NCI-H345 treated with DMSO at 0.1 percent for 48 hours (cell line): ENCODE measurements around the gene DCTN4.
A peak's percentile ranks its signal among the peaks of the same experiment; 100 is the strongest.
"Not testable (repeated sequence)": the region's sequence is repeated elsewhere in the genome, so short reads cannot be mapped to it uniquely, and the experiment has no call there.

ENCODE experiments used
- DNase-seq: peaks from one replicate; lab custom pipeline; 2025; ENCODE audit not compliant: unreplicated experiment; lab: John Stamatoyannopoulos, UW

Gene DCTN4

DNA sequence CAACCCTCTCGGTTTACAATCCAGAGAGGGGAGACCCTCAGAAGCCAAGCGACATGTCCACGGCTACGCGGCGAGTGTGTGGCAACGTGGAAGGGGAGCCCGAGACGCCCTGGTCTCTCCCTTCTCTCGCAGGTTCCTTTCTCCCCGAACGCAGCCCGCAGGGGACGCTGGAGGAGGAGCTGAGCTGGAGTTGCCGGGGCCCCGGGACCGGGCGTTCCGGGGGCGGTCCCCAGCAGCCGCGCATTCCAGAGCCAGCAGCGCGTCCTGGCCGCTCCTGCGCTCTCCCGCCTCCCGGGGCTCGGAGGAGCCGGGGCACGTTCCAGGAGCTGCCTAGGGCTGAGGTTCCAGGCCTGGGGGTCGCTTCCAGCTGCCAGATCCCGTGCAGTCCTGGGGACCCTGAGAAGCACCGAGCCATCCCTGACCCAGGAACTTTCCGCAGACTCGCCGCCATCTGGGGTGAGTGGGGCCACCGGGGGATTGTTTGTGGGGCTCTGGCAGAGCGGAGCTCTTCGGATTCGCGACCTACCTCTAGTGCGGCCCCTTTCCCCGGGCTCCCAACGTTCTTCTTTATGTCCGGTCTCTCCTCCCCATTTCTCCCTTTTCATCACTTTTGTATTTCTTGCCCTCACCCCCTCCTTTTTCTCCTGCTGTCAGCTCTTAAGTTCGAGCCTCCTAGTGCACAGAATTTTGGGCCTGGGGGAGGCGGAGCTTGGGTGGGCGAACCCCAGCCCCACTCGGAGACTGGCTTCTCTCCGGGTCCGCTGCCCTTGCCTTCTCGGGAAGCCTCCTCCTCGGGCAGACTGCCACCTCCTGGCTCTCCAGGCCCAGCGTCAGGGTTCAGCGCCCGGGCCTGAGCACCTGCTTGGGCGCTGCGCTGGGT lies 19.9 kb upstream of the DCTN4 start, which contains the start of gene SMIM3:
Gene SMIM3 (plus strand): TSS at position 241 of the 880 bp plus-strand sequence. CDS start 16,684 bp downstream, outside the sequence.
- DNase-seq: no peak

DNA sequence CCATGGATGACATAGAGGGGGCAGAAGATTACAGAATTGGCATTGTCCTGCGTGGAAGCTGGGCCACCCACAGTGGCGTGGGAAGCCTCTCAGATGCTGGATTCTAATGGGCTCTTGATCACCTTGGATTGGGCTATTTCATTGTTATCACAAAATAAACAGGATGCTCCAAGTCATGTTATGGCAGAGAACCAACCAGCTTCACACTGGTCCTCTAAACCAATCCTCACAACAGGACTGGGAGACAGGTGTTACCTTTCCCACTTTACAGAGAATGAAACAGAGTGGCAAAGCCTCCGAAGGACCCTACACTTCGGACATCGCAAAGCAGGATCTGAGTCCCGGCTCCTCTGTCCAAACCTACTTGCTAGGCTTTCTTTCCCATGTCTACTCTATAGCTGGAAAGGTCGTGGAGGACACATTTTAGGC lies 19.3 kb upstream of the DCTN4 start:
- no peak for DNase-seq

DNA sequence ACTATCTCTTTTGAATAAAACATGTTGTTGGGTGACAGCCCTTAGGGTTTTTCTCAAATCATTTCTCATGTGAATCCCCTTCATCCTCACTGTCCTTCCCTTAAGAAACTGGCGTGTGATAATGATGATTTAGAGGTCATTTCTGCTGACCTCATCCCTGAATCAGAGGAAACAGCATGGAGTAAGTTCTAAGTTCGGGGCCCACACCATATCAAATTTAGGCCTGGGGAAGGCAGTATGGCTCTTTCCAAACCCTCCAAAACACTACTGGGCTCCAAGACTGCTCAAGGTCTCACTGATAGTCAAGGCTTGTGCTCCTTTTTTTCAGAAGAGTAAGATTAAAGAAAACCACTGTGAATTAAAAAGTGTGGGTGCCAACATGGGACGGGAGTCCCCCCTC lies 18.9 kb upstream of the DCTN4 start:
- no peak for DNase-seq

DNA sequence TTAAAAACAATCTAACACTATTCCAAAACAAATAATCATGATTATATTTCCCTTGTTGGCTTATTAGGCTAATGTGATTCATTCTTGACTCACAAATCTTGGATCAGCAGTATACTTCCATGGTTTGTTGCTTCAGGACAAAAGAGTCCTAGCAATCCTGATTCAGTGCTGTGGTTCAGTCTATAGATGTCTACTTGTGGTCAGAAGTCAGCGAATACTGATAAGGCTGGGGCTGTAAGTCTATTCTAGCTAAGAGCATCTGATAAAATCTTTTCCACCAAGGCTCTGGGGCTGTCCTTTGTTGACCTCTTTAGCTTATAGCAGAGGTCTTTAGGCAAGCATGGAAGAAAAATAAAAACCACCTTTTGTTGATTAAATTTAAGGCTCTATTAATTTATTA lies 15.3 kb upstream of the DCTN4 start:
- DNase-seq: no peak

DNA sequence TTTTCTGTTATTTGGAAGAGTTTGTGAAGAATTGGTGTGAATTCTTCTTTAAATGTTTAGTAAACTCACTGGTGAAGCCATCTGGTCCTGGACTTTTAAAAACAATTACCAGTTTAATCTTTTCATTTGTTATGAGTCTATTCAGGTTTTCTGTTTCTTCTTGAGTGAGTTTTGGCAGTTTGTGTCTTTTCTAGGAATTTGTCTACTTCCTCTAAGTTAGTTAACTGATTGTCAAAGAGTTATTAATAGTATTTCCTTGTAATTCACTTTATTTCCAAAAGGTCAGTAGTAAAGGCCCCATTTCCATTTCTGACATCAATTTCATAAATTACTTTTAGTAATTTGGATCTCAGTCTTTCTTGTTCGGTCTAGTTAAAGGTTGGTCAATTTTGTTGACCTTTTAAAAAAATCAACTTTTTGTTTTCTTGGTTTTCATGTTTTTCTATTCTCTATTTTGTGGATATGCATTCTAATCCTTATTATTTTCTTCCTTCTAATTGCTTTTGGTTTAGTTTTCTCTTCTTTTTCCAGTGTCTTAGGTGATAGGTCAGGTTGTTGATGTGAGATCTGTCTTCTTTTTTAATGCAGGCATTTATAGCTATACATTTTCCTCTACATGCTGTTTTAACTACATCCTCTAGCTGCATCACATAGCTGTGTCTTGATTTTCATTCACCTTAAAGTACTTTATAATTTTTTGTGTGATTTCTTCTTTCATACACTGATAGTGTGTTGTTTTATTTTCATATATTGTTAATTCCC lies 12.4 kb upstream of the DCTN4 start:
- no peak for DNase-seq

DNA sequence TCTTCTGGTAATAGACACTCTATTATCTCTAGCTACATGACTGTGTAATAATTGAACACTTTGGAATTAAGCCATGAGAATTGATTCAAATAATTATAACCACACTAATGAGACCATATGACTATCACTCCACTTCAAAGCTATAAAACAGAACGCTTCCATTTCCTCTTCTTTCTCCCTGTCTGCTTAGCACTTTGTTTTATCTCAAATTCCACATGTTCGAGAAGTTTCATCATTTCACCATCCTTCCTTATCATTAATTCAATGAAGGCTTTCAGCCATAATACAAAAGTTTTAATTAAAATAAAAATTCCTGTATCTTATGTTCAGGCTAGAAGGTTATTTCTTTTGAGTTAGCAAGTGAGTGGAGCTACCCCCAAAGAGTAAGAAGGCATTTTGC lies 7.4 kb upstream of the DCTN4 start:
- no peak for DNase-seq

DNA sequence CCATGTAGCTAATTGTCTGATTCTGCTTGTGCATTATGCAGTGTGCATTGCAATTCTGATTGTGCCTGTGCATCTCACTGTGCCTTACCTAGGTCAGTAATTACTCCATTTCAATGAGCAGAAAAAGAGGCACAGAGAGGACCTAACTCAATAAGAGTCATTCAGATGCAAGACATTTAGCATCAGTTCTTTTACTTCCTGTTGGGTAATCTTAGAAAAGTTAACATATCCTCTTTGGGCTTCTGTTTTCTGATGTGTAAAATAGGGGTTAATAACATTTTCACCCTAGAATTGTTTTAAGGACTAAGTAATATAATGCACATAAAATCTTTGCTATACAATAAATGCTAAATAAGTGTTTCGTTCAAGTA lies 7.0 kb upstream of the DCTN4 start:
- DNase-seq: no peak

DNA sequence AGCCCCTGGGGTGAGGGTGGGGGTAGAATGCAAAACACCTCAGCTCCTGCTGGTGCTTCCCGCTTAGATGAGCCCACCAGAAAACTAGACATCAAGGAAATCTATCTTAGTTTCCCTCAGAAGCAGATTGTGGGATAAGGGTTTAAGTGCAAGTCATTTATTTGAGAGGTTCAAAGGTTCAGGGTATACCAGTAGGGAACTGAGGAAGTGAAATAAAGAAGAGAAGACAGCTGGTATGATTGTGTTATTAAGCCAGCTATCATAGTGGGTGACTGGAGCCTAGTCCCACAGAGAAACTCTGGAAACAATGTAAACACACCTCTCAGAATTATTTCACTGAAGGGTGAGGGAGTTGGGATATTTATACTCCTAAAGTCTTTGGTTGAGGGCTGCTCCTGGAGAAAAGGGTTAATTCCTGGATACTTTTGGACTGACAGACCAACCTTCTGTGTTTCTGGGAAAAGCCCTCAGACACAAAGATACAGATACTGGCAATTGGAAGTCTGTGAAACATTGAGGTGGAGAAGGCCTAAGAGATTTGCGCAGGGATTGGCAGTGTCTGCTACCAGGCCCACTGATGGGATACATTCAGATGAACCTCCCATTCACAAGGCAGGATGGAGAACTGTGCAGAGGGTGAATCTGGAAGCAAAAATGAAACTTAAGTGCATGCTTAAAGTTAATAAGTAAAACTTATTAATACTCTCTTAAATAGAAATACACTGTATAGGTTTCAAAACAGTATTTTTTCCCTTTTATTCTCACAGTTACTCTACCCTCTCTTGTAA lies 6.4 kb upstream of the DCTN4 start:
- no peak for DNase-seq

DNA sequence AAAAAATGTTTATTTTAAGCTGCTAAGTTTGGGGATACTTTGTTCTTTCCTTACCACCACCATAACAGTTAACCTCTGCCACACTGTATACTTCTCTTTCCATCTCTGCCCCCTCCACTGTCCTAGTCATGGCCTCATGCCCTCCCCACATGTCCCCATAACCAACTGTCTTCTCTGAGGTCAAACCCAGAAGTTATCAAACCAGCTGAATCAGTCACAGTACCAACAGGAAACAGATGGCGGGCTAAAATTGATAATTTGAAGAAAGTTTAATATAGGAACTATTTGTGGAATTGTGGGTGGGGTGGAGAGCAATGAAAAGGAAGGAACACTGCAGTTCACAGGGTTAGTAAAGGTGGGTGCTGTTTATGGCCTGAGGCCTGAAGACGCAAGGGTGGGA lies 5.7 kb upstream of the DCTN4 start:
- no peak for DNase-seq

DNA sequence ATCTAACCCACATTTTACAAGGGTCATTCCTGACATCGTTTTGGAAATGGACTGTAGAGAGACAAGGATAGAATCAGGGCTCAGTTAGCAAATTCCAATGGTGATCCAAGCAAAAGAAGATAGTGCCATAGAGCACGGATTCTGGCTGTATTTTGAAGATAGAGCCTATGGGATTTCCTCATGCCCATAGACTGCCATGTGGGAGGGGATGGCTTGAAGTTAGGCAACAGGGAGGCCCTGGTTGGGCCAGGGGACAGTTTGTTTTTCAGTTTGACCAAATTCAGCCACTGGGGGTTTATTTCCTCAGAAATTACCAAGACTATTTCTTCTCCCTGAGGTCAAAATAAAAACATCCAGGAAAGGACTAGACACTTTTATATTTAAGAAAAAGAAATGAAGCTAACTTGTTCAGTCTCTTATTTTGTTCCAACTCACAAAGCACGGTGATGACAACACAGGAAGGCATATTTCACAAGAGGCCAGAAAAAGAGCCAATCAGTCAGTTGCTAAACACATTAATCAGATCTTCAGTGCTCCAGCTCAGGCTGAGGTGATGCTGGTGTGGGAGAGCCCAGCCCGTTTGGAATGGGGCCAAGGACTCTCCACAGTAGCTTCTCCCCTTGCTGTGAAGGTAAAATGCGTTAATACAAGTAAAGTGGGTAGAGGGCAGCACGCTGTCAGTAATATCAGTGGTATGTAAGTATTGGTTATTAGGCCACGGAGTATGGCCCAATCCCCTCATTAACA lies 4.4 kb upstream of the DCTN4 start:
- peak; percentile 79 for DNase-seq

DNA sequence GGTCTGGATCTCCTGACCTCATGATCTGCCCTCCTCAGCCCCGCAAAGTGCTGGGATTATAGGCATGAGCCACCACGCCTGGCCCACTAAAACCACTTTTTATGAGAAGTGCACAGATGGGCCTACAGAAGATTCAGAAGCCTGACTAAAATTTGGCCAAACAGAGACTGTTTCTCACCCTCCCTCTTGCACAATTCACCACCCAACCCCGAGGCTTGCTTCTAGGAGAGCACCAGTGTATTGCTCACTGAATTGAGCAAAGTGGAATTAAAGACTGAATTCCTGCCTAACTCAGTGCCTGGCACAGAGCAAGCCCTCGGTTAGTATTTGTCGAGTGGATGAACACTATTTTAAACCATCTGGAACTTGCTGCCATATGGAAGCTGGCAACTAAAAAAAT lies 3.4 kb upstream of the DCTN4 start:
- no peak for DNase-seq

DNA sequence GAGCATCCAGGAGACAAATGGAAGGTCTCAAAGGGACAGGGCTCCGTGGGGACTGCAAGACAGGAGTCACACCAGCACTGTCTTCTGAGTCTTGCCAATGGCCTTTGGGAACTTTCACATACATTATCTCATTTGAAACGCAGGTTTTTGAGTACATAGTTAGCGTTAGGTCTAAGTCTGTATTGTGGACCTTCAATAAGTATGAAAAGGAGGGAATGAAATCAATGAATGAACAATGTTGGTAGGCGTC lies 442 bp upstream of the DCTN4 start:
- DNase-seq: no peak

DNA sequence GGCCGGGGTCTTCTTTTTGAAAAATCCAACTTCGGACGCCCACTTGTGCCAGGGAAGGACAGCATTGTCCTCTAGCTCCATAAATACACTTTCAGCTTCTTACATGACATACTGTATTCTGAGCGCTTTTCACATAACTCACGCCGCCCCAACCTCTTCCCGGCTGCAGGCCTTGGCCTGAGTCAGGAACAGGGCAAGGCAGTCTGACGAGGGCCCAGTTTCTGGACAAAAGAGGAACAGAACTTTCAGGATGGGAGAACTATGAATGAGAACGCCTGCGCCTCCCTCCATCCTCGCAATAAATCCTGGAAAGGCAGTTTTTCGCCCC lies 650 bp downstream of the DCTN4 start:
- no peak for DNase-seq

DNA sequence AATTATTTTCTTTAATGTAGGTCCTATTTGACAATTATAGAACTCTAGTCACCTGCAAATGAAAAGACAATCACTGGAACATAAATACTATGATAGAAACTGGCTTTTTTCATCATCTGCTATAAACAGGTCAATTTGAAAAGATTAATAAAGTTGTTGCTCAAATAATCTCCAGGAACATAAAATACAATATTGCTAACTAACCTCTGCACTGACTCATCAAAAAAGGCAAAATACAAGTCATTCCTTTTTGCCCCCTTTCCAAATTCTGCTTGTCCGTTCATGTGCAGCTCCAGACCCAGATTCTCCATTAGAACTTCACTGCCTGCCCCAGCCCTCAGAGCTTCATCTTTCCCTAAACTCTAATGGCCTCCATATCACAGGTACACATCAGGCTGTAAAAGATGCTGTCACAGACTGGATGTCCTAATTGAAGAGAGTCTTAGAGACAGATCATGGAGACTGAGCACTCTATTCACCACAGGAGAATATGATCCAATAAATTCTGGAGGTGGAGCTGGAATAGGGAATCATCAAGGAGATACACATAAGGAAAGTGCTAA lies 1.6 kb downstream of the DCTN4 start:
- DNase-seq: no peak

DNA sequence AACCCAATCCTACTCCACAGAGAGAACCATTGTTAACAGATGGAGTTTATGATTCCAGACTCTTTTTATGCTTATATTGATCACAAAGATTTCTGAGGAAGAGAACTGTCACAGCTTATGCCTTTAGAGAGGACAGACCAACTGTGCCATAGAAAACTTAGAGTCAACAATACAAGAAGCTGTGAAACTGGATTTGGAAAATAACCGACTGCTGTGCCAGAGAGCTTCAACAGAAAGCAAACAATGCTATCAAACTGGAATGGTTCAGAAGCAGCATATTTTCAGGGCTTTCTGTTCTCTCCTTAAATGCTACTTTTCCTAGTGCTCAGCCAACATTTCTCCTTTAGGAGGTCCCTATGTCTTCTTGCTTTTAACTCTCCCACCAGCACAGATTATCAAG lies 5.0 kb downstream of the DCTN4 start:
- DNase-seq: no peak

DNA sequence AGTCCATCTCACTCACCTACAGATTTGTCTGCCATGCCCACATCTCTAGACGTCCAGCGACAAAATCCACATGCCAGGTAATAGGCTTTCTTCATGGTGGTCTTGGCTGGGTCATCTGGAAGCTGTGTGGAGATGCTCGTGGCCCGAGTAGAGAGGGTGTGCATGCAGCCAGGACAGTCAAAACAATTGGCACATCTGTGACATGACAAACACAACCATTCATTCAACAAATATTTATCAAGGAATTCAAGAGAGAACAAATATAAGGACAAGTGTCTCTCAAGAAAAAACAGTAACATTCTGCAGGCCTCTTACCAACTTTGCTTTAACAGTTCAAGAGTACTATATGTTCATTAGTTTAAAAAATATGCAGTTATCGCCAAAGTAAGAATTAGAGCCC lies 5.4 kb downstream of the DCTN4 start:
- DNase-seq: no peak

DNA sequence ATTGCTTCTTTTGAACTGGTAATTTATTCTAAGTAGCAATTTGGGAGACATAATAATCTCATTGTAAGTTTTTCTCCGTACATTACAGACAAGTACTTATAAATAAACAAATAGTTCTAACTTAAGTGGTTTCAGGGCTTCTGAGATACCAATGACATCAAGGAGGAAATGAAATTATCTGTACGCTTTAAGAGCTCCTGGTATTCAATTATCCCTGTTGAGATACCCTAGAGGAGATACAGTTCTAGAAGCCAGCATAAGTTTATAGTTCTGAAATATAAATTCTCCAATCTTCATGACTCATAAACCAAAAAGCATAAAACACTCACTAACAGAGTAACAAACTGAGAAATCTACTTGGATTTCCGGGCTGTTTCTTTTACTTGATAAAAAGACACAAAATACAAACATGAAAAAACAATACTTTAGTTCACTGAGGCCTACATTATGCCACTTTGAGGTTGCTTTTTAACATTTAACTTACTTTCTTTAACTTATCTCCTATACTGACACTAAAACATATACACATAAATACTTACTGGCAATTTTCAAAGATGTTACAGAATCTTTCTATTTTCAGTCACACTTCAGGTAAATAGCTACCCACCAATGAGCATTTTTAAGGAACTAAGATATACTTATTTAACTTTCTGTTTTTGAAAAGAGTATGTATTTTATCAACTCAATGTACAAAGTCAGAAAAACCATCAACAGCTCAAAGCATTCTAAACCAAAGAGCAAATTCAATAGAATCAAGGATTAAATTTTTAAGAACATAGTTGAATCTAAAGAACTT lies 7.5 kb downstream of the DCTN4 start:
- DNase-seq: no peak

DNA sequence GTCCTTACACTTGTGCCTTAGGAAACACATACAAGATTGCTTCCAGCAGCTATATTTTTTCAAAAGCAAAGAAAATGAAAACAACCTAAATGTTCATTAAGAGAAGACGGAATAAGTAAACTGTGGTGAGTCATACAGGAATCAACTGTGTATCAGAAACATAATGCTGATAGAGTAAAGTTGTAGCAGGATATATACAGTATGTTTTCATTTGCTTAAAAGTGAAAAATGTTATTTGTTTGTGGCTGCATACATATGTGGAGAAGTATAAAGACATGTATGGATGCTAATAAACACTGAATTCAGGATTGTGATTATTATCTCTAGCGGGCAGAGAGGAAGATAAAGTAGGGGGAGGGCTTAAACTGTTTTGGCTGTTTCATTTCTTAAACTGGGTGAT lies 8.3 kb downstream of the DCTN4 start:
- DNase-seq: no peak

DNA sequence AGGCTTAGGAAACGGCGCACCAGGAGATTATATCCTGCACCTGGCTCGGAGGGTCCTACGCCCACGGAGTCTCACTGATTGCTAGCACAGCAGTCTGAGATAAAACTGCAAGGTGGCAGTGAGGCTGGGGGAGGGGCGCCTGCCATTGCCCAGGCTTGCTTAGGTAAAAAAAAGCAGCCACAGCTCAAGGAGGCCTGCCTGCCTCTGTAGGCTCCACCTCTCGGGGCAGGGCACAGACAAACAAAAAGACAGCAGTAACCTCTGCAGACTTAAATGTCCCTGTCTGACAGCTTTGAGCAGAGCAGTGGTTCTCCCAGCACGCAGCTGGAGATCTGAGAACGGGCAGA lies 15.7 kb downstream of the DCTN4 start:
- DNase-seq: not testable (repeated sequence)

DNA sequence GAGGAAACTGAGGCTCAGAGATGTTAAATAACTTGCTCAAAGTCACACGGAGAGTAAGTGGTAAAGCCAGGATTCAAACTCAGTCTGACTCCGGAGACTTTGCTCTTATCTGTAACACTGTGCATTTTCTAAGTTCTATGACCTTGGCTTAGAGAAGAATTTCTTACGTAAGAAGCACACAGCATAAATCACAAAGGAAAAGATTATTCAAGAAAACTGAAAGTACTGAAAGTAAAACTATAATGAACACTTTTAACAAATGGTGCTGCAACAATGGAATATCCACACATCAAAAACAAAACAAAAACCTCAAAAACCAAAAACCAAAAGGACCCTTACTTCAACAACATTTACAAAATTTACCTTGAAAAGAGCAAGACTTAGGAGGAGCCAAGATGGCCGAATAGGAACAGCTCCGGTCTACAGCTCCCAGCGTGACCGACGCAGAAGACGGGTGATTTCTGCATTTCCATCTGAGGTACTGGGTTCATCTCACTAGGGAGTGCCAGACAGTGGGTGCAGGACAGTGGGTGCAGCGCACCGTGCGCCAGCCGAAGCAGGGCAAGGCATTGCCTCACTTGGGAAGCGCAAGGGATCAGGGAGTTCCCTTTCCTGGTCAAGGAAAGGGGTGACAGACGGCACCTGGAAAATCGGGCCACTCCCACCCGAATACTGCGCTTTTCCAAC lies 16.2 kb downstream of the DCTN4 start:
- DNase-seq: not testable (repeated sequence)
